Activated CD4-positive, CD25-positive, alpha-beta regulatory T cell (primary cell): ENCODE measurements around the gene ATXN1.

Experiments used
- DNase-seq, 4 experiments: peaks; one replicate each; lab custom pipeline; 2025; lab: John Stamatoyannopoulos, UW

Gene ATXN1

GRCh38 chr6:16762268-16762549, 949 bp upstream of the ATXN1 start:
- peak in 1 of 4 experiments; percentile 35 for DNase-seq

DNA sequence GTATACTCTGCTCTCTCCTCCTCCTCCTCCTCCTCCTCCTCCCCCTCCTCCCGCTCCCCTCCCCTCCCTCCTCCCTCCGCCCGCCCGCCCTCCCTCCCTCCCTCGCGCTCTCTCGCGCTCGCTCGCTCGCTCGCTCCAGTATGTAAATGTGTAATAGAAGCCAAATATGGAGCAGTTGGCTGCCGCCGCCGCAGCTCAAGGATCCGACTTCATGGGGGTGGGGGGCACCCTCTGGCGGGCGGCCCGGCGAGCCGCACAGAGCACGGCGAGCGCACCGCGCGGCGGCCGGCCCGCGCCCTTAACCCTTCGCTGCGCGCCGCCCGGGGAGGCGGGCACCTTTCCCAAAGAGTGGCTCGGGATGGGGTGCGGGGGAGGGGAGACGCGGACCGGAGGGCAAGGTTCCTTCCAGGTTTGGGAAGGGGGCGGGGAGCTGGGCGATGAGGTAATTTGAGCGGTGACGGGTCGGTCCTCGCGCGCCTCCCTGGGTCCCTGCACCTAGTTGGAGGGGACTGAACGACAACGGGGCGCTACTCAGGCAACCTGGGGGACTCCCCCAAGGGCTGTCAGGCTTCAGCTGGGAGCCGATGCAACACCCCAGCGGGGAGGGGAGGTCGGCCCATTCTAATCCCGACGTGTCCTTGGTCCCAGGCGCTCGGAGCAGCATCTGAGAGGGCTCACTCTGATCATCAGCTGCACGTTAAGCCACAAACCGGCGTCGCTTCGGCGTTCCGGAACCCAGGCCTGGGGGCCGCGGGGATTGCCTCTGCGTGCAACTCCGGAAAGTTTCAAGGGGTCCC, 409 bp upstream of the ATXN1 start:
- peak; percentile 67 to 74 (median 68) for DNase-seq

- peak; percentile 41 to 51 (median 44) for DNase-seq
Observed at GRCh38 chr6:16759646-16760515, 1.4 kb downstream of the ATXN1 start.

DNA sequence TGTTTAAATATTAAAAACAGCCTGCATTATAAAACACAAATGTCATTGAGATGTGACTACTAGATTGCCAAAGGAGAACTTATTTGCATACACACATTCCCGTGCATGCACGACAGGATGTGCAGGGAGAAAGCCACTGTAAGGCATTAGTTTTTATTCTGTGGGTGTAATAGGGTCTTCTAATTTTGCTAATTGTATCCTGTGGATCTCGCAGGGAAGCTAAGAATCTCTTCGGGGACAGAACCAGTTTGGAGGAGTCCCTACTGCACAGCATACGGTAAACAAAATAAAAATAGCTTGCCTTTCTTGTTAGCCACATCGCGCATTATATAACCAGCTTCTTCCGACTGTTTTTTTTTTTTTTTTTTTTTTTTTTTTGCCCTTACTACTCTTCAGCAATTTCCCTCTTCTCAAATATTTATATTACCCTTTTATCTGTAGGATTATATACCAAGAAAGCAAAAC, 2.0 kb downstream of the ATXN1 start:
- no peak for DNase-seq

DNA sequence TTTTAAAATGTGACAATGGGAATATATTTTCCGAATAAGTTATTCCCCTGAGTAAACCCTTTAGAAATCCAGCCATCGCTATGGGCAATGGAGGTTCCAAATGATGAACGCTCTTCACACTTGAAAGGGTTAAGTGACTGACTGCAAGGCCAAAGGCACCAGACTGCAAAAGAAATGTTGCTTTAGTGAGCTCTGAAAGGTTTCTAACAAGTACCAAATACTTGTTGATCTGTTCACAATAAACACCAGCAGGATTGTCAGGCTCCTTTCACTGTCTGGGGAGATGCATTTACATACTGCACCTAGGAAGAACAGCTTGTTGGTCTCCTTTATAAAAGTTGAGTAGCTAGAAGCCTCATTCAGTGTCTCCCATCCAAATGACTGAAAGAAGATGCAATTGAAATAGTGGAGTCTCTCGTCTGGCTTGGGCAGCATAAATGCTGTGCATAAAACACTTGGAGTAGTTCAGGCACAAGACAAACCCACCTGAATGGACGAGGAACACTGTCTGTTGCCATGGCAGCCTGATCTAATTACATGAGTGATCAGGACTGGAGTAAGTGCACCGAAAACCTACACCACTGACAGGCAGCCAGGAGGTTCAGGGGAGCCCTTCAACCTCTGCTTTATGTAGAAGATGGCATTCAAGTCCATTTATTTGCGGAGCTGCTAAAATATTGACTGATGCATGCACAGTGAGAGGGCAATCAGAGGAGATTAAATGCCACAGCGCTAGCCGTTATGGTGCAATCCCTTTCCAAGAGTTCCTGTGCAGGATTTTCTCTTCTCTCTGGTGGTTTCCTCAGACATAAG, 2.9 kb downstream of the ATXN1 start:
- no peak for DNase-seq

GRCh38 chr6:16757332-16757731, 3.9 kb downstream of the ATXN1 start:
- no peak for DNase-seq

DNA sequence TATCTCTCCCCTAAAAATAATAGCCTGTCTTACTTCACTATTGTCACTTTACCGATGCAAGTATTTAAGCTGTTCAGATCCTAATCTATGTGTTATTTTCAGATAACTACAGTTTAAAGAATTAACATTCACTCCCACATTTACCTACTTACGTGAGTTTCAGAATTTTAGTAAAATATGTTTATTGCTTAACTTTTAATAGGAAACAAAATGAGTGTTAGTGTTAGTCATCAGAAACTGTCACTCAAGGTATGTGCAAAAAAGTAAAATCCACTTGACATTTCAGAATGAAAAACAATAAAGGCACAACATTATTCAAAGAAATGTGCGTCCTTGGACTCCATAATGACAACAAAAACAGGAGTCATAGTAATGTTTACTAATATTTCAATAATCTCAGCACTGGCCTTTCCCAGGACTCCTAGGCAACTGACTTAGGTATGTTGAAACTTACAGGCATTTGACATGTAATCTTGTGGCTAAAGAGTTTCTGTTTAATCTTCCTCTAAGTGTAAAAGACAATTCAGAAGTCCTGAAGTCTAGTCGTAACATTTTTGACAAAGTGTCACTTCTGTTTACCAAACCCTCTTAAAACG, 4.5 kb downstream of the ATXN1 start:
- DNase-seq = no peak

GRCh38 chr6:16755544-16755943, 5.7 kb downstream of the ATXN1 start:
- no peak for DNase-seq

DNA sequence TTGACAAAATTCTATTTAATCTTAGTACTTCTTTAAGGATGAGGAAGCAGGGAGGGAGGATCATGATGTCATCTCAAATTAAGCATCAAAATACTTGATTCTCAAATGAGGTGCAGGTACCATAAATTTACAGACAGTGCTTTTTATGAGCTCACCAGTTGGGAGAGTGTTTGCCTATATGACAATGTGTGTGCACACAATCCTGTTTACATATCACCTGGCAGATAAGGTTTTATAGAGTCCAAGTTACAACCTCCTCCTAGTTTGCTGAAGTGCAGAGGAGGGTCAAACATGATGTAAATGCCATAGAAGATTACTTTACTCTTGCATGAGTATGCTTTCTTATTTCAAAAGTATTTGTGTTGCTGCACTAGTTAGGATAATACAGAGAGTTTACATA, 6.4 kb downstream of the ATXN1 start:
- DNase-seq = no peak

DNA sequence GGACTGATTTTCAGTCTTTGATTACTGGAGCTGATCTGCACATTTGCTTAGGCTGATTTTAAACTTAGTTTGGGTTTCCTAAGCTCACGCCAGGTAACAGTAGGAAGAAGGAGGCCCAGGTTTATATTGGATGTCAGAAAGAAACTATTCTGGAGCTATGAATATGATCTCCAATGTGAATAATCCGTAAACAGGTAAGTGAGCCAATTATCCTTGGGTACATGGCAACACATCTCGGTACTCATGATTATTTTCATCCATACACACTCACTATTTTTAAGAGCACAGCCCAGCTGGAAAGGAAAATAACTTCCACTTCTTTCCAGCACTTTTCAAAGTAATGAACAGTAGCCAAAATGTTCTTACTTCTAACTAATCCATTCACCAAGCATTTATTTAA, 7.0 kb downstream of the ATXN1 start:
- no peak for DNase-seq

DNA sequence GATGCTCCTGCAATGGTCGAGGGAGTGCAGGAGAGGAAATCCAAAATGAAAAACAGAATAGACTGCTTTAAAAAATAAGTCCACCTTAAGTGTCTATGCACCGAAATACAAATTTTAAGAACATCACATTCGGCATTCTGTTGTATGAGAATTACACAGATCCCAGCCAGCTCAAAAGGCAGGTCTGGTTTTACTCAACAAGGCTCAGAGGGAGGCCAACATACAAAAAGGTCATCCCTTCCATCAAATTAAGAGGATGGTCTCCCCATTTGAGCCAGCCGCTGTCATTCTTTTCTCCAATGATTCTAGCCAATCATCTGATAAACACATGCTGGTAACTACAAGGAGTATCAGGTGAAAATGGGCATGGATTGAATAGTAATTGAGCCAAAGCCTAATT, 7.9 kb downstream of the ATXN1 start:
- no peak for DNase-seq

GRCh38 chr6:16752206-16752866, 8.9 kb downstream of the ATXN1 start:
- DNase-seq = no peak

DNA sequence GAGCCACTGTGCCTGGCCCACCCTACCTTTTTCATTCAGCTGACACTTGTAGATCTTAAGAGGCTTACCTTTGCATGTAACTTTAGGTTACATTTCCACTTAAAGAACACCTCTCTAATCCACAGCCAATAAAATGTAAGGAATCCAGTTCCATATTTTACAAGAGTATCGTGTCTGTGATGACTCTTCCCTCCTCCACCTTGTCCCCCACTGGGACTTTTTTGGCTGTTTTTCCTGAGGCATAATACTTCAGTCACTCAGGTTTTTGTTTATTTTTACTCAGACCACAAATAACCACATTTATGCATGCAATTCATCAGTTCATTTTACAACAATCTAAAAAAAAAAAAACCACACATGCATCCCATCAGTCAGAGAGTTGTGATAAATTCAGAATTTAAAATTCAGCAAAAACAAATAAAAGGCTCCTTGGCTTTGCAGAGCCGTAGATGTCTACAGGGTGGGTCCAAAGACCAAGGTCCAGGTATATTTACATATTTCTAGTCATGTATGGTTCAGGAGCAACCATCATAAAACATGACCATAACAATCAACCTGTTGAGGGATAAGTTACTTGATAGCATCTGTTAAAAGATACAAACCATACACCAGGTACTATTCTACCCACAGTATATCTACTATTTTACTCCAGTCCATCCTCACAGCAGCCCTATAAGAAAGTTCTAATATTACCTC, 9.9 kb downstream of the ATXN1 start:
- no peak for DNase-seq

- no peak for DNase-seq
Observed at GRCh38 chr6:16750566-16750965, 10.7 kb downstream of the ATXN1 start.

DNA sequence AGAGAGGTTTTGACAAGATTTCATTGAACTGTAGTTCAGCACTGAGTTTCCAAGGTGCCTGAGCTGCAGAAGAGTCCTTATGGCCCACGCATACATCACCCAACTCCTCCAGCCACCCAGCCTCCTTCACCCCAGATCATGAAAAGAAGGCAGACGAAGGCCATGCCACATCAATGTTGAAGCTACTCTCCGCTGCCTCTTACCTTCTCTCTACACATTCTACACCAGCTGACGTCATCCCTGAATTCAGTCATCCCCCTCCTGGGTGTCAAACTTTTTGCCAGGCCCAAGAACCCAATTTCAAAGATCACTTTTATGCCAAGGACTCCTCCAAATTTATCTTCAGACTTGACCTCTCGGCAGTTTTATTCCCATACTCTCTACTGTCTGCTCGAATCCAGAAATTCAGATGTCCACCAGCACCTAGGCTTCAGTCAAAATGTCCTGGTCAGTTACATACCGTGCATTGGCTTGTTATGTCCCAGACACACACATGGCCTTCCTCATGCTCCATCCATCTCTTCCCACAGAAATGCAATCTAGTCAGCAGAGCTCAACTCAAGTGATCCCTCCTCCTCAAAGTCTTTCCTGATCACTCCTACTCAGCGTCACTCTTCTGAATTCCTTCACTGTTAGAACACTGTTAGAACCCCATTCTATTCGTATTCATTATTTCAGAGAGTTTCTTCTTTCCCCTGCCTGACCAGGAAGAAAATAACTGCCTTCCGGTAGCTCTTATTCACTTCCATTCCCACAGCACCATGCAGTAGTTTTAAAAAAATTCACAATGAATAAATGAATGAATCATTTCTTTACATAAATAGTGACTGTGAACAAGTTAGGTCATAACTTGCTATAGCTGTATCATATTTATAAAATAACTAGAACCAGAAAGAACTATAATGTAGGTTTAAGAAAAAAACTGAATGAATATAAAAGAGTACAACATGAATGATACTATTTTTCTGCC, 11.5 kb downstream of the ATXN1 start:
- DNase-seq = no peak

DNA sequence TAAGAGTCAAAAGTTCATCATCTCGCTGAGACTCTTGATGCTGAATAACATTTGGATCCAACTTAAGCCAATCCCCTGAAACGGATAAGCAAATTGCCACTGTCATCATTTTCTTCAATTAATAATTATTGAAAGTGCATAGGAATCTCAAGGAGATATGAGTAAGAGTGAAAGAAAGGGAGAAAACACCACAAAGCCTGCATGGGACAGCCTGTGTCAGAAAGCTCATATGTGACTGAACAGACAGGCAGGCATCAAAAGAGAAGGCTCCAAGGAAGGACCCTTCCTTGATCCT, 13.3 kb downstream of the ATXN1 start:
- DNase-seq = no peak

DNA sequence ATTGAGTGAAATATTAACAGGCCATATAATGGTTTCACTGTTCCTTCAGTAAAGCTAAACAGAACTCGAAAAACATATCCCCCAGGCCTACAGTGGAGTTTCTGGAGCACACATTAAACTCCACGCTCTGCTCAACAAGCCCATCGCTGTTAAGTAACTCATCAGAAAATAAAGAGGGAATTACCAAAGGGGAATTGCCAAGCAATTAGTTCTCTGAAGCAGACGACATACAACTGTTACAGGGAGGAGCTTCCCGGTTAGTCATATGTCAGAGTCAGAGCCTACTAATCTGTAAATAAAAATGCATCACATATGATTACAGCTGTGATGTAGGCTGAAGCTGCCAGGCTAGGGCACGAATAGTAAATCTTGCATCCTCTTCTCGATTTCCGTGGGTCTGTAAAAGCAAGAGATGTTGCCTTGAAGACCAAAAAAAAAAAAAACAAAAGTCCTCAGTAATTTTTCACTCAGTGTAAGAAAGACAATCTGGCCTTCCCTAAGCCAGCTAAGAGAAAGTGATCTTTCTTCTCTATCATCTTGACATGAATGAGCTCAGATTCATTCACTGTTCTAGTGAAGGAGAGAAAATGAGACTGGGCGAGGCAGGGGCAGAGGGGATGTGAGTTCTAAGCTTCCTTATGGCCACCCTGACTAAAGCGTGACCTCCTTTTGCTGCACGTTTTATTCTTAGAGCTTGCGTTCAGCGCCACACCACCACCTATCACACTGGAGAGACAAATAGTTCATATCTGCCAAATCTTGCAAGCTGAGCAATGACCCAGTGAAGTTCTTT, 13.8 kb downstream of the ATXN1 start:
- no peak for DNase-seq

DNA sequence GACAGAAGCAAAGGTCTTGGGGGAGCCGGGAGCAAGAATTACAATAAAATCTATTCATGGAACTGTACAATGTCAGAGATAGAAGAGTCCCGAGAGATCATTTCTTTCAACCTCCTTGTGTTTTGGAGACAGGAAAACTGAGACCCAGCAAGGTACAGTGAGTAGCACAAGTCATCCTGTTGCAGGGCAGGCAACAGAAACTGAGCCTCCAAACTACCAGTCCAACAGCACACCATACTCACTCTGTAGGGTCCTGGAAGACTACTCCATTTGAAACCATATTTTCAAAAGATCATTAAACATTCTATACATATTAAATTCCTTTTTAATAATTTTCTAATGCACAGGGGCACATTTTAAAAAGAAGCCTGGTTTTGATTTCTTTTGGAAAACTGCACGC, 14.4 kb downstream of the ATXN1 start:
- no peak for DNase-seq

DNA sequence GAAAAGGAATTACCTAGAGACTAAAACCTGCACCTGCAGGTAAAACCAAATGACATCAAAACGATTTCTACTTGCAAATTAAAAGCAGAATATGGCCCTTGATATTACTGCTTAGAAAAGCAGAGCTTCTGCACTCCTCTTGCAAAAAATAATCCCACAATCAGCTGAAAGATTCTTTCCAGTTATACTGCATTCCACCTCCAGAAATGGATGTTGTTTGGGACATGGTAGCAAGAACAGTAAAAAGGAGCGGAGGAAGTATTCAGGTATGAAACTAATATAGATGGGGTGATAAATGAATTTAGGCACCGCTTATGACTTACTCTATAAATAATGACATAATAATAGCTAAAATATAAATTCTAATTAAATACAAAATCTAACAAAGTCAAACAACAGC, 14.9 kb downstream of the ATXN1 start:
- DNase-seq = no peak
